ENCODE measurements around the gene GSE1. TPM values are rescaled to one million over a fixed set of nuclear protein-coding genes. Genes with fewer than 3 reads are reported as not detected.
A peak's percentile ranks its signal among the peaks of the same experiment; 100 is the strongest.

The GSE1 gene
- total RNA-seq, 1 donor, result 23.1 TPM

DNA sequence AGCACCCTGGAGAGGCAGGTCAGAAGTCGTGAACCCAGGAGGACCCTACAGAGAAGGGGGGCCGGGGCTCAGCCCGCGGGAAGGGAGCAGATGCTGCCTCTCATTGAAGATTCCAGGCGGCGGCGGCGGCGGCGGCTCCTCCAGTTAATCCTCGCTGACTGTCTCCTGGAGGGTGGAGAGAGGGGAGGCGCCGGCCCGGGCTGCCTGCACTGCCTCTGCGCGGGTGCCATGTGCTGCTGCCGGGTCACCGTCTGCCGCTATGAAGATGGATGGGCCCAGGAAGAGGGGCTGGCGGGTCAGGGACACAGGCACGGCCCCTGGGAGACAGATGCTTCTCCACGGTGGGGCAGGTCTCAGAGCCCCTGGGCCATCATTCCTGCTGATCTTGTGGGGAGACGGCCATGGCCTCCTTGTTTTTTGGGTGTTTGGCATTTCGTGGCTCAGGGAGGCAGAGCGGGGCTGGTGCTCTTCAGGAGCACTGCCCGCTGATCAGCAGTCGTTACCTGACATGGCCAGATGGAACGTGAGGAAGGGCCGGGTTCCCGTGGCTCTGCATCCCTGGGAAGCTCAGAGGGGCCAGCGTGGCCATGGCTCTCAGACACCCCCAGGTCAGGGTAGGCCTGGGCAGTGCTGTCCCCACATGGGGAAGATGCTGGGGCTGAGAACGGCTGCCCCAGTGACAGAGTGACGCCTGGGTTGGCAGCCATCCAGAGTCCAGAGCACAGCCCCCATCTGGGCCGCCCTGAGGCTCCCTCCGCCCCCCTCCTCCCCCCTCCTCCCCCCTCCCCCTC, 39.5 kb downstream of the GSE1 start:
- TF ChIP-seq, protein P1, sequence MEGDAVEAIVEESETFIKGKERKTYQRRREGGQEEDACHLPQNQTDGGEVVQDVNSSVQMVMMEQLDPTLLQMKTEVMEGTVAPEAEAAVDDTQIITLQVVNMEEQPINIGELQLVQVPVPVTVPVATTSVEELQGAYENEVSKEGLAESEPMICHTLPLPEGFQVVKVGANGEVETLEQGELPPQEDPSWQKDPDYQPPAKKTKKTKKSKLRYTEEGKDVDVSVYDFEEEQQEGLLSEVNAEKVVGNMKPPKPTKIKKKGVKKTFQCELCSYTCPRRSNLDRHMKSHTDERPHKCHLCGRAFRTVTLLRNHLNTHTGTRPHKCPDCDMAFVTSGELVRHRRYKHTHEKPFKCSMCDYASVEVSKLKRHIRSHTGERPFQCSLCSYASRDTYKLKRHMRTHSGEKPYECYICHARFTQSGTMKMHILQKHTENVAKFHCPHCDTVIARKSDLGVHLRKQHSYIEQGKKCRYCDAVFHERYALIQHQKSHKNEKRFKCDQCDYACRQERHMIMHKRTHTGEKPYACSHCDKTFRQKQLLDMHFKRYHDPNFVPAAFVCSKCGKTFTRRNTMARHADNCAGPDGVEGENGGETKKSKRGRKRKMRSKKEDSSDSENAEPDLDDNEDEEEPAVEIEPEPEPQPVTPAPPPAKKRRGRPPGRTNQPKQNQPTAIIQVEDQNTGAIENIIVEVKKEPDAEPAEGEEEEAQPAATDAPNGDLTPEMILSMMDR (IDR thresholded peaks at IDR 0.05; ENCODE audit: insufficient read depth, low read length), result no peak
- peak; percentile 28 for DNase-seq (ENCODE audit: low read depth)
- H3K4me3 ChIP-seq (ENCODE audit: low read depth, low read length), result no peak overlapping the region

DNA sequence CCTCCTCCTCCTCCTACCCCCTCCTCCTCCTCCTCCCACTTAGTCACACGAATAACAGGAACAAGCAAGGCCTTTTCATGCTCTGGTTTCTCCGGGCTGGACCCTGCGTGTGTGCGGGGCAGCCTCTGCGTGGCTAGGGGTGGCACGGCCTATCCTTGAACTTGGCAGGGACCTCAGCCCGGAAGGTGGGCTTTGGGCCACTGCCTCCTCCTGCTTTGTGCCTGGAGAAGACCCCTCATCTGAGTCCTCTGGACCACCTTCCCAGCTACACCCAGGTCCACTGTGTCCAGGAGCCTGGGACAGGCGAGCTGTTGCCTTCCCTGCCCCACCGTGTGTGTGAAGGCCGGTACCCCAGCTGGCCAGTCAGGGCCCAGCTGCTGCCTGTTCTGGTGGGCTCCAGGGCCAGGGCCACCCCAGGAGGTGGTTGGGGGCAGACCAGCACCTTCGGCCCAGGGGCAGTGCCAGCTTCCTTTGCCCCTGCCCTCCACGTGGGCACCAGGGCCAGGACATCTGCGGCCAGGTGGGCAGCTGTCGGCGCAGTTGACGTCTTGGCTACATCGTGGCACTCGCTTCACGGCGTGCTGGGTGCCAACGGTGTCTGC, 40.3 kb downstream of the GSE1 start:
- no peak for DNase-seq (ENCODE audit: low read depth)

DNA sequence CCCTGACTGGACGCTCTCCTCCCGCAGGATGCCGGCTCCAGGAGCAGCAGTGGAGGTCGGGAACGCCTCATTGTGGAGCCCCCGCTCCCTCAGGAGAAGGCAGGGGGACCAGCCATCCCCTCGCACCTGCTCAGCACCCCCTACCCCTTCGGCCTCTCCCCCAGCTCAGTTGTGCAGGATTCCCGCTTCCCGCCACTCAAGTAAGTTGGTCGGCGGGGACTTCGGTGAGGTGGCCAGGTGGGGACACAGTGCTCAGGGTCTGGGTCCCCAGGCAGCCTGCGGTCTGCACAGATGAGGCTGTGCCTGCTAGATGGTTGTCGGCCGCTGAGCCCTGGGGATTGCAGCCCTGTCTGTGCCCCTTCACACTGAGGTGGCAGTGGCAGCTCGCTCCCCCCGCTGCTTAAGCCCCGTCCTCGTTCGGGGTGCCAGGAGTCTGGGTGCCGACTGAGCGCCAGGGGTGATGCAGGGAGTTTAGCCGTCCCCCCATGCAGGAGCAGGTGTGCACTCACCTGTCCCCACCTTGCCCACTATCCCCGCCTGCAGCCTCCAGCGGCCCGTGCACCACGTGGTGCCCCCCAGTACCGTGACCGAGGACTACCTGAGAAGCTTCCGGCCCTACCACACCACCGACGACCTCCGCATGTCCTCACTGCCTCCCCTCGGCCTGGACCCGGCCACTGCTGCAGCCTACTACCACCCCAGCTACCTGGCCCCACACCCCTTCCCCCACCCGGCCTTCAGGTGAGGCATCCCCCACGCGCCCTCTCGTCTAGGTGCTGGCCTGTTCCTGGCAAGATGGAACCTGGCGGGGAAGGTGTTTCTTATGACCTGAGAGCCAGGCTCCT, 41.4 kb downstream of the GSE1 start:
- DNase-seq (ENCODE audit: low read depth), result no peak
- TF ChIP-seq, protein P1 (IDR thresholded peaks at IDR 0.05; ENCODE audit: insufficient read depth, low read length), result no peak
- H3K4me3 ChIP-seq (ENCODE audit: low read depth, low read length), result no peak overlapping the region

More for the DNA sequence above, 40.3 kb downstream of the GSE1 start:
- no peak overlapping the region for H3K4me3 ChIP-seq (ENCODE audit: low read depth, low read length)
- TF ChIP-seq, protein P1 (IDR thresholded peaks at IDR 0.05; ENCODE audit: insufficient read depth, low read length), result no peak

DNA sequence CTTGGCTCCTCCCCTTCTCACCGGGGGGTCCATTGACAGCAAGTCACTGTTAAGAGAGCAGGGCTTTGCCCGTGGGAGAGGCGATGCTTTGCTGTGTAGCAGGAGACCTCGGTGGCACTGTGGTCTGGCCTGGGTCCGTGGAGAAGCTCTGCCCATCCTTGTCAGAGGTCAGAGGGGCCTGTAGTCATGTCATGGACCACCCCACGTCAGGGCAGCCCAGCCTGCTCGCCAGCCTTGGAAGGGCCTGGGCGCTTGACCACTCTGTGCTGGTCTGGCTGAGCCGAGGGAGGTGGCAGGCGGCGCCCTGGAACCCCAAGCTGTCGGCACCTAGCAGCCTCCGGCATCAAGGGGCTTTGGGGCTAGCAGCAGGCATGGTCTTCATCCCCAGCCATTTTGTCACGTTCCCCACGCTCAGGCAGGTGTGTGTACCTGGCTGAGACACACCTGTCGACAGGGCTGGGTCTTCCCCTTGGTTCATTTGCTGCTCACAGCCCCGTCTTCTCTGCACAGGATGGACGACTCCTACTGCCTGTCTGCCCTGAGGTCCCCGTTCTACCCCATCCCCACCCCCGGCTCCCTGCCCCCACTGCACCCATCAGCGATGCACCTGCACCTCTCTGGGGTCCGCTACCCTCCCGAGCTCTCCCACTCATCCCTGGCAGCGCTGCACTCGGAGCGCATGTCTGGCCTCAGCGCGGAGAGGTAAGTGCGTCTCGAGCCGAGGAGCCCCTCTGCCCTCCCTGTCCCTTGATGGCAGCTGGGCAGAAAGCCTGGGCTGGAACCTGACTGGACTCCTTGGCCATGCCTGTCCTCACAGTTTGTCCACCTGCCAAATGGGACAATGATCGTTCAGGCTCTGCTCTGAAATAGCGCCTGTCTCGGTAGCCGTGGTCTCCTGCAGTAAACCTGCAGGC, 42.4 kb downstream of the GSE1 start:
- TF ChIP-seq, protein P1 (IDR thresholded peaks at IDR 0.05; ENCODE audit: insufficient read depth, low read length), result no peak
- no peak for DNase-seq (ENCODE audit: low read depth)
- no peak overlapping the region for H3K4me3 ChIP-seq (ENCODE audit: low read depth, low read length)

DNA sequence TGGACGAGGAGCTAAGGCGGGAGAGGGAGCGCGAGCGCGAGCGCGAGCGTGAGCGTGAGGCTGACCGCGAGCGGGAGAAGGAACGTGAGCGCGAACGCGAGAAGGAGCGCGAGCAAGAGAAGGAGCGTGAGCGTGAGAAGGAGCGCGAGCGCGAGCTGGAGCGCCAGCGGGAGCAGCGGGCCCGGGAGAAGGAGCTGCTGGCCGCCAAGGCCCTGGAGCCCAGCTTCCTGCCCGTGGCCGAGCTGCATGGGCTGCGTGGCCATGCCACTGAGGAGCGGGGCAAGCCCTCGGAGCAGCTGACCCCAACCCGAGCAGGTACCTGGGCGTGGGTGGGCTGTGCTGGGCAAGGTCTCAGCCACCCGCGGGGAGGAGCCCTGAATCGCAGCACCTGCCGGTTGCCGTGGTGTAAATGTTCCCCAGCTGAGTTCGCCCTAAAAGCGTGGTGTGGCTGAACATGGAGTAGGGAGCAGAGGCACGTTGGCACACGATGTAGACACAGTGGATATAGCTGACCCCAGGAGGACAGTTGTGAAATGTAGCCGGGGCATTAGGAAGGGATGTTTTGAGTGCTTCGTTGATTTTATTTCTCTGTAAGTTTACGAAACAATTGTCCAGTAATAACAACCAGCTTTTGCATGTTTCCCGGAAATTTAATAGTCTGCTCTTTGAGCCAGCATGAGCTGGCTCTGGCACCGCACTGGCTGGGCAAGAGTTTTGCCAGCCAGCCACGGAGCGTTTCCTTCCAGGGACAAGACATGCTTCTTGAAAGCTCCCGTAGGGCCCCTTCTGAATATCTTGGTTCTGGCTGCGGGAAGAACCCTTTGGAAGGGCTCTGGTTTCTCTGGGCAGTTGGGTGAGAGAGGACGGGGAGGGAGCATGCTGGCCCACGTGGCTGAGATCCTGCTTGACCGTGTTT, 43.5 kb downstream of the GSE1 start:
- TF ChIP-seq, protein P1 (IDR thresholded peaks at IDR 0.05; ENCODE audit: insufficient read depth, low read length), result no peak
- H3K4me3 ChIP-seq (ENCODE audit: low read depth, low read length), result no peak overlapping the region
- DNase-seq (ENCODE audit: low read depth), result no peak
